Right hindlimb (tissue), 1 donor: ENCODE data around the gene CDKN2B-AS1.

Experiments used
- DNase-seq: peaks from one replicate; pipeline ENCODE4 v3.0.0-alpha.2; 2018

The CDKN2B-AS1 gene

GRCh38 chr9:22098643-22099332 is 104.2 kb downstream of the CDKN2B-AS1 start:
- no peak for DNase-seq

DNA sequence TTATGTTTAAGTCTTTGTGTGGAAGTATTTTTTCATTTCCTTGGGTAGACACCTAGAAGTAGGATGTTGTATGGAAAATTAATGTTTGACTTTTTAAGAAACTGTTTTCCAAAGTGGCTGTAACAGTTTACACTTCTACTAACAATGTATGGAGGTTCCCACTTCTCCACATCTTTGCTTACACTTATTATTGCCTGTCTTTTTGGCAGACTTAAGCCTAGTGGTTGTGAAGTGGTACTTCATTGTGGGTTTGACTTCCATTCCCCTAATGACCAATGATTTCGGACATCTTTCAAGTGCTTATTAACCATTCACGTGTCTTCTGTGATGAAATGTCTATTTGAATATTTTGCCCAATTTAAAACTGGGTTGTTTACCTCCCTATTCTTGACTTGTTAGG is 106.0 kb downstream of the CDKN2B-AS1 start:
- DNase-seq = no peak

- no peak for DNase-seq
These were observed 107.8 kb downstream of the CDKN2B-AS1 start for GRCh38 chr9:22102146-22103053.

DNA sequence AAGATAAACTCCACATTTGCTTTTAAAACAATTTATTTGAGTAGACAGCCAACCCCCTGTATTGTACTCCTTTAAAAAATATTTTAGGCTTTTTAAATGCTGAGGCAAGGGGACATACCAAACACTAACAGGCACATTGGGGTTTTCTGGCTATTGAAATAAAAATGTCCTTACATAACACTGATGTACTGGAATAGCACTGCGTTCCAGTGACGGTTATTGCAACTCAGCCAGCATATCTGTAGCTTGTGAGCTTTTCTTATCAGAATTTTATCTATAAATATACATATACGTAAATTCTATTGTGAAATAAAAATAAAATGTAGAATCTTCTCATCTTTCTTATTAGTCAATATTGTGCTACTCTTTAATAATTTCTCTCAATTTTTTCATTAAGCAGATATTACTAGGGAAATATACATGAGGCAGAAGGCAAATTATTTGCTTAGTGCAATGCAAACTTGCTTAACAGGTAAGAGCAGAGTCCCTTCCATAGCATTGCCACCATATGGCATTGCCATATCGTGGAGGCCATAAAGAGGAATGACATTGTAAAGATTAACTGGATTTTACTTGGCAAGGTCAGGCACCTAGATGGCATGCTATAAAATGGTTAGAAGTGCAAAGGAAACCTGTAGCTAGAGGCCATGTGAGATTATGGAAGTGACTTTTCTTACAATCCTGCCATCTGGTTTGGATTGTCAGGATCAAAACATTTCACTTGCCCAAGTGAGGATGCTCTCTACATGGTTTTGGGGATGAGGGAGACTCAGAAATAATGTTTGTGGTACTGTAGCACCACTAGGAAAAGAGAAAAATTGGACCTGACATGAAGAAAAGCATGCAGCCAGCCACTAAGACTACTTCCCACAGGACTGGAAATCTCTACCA is 109.3 kb downstream of the CDKN2B-AS1 start:
- no peak for DNase-seq

GRCh38 chr9:22105005-22105722 is 110.6 kb downstream of the CDKN2B-AS1 start:
- DNase-seq = no peak

GRCh38 chr9:22107202-22108045 is 112.8 kb downstream of the CDKN2B-AS1 start:
- no peak for DNase-seq

DNA sequence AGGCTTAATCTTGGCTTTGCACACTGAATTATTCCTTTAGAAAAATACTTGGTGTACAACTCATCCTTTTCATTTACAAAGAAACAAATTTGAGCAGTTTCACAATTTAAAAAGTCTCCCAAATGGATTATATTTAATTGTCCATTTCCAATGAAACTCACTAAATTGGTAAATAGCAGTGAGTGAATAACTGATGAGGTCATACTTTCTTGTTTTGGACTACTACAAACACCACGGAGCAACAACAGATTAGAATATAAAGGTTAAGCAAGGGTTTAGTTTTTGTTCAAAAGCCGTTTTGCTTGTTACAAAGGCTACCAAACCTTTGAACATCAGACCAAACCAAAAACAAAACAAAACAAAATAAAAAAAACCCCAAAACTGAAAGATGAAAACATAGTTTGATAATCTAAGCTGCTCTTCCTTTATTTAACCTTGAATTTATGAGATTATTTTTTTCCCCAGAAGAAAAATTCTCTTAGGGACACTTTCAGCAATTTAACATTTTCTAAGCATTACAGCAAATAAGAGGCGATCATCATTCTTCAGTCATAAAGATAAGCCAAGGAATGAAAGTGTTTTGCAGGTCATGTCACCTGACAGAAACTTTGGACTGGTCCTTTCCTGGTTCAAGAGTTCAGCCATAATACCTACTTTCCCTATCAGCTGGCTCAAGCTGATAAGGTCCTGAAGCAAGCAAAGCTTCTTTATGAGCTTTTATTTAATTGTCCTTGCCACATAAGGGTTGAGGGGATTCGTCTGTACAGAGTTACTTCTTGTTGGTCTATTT is 114.2 kb downstream of the CDKN2B-AS1 start:
- DNase-seq = no peak

GRCh38 chr9:22111176-22111953 is 116.8 kb downstream of the CDKN2B-AS1 start:
- DNase-seq = no peak

GRCh38 chr9:22111954-22112247 is 117.3 kb downstream of the CDKN2B-AS1 start:
- DNase-seq = no peak

DNA sequence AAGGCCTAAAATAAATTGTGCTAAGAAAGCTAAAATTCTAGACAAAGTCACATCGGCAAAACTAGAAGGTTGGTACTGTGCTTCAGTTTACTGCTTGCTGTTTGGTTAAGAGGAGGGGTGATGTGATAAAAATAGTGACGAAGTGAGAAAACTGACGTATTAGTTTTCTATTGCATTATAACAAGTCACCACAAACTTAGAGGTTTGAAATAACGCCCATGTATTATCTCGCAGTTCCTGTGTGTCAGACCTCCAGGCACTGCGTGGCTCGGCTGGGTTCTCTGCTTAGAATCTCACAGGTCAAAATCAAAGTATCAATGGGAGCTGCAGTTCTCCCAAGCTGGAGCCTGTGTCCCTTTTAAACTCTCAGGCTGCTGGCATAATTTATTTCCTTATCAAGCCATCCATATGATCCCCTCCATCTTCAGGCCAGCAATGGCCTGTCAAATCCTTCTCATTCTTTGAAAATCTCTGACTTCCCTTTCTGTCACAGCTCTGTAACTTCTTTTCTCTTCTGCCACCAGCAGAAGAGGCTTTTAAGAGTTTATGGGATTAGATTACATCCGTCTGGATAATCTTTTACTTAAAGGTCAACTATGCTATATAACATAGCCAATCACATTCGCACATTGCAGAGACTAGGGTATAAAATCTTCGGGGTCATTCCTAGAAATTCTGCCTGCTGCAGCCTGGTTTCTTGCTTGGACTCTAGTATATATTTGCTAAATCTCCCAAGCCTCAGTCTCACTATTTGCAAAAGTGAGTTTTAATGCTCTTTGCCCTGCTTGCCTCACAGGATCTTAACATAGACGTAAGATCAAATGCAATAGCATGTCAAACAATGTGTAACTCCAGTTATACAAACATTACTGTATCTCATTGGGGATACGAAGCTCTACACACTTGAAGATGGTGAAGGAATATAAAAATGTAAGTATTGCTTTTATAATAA is 118.6 kb downstream of the CDKN2B-AS1 start:
- DNase-seq = no peak

- no peak for DNase-seq
These were observed 120.4 kb downstream of the CDKN2B-AS1 start for GRCh38 chr9:22114956-22115355.

- no peak for DNase-seq
These were observed 122.2 kb downstream of the CDKN2B-AS1 start for GRCh38 chr9:22116758-22117157.

DNA sequence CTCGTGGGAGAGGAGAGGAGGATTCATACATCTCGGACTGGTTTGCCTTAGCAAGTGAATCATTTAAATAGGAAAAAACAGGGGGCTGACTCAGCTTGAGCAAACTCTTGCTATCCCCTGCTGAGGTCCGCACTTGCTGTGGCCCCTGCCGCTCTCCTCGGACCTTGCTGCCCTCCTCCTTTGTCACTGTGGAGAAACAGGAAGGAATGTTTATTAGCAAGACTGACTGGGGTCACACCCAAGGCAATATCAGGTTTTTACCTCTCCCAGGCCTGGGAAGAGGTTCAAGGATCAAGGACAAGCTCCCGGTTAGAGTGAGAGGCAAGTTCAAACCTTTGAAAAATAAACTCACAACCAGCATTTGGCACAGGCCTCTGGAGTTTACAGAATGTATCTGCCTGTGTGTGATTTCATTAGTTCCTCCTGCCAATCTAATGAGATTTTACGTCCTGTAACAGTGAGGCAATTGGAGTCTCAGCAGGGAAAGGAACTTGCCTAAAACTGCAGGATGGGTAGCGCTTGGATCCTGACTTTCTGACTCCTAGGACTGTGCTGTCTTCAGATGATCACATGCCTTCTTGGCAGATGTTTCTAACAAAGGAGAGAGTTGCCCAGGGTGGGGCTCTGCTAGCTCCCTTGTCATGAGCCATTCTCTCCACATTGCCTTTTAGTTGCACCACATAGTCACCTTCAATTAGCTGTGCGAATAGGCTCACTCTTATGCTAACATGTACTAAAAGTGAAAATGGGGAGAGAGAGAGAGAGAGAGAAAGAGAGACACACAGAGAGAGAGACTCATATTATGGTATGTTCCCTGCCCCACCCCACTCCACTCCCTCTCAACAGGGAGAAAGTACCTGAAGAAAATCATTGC is 123.2 kb downstream of the CDKN2B-AS1 start:
- no peak for DNase-seq

DNA sequence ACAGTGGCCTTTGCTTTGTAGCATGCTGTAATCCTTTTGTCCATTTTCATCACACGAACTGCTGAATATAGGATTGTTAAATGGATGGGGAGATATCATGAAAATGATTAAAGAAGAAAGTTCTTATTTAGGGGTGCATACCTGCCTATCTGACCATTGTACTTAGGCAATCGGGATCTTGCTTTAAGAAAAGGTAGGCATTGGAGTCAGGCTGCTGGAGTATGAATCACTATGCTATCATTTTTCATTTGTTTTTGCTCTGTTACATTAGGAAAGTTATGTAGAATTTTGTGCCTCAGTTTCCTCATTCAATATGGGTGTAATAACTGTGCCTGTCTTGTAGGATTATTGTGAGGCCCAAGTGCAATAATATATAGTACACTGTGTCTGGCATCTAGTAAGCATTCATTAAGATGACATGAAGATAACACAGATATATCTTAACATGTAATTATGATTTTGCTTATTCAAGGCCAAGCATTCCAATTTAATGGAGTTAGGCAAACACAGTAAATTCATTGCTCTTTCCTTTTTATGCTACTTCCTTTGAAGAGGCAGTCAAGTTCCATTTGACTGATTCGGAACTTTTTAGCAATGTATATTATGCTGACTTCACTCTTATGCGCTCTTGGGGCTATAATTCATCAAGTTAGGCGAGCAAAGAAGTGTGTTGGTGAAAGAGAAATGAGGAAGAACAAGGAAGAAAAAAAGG is 124.4 kb downstream of the CDKN2B-AS1 start:
- DNase-seq = no peak

DNA sequence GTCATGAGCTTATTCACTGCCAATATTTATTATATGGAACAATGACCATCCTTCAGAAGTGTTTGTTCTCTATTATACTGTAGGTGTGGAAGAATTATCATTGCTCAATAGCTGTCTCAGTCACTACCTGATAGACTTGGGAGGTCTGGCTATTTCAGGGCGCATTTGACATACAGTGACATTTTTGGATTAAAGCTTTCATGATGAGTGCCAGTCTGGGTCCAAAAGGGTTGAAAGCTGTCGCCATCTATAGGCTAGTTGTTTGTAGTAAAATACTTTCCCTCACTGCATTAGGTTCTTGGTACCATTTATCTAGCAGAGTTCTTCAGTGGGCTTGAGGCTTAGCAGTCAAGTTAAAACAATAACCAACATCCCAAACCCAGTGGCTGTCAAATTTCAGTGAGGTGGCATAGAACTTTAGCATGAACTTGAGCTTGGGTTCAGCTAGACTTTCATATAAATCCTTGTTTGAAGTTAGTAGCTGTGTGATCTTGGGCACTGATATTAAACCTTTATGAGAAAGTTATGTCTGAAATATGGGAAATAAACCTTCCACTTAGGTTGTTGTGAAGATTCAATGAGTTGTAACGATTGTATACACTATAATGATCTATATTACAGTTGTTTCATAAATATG is 125.0 kb downstream of the CDKN2B-AS1 start:
- no peak for DNase-seq

- DNase-seq = no peak
These were observed 125.6 kb downstream of the CDKN2B-AS1 start for GRCh38 chr9:22120159-22120549.

- DNase-seq = no peak
These were observed 126.0 kb downstream of the CDKN2B-AS1 start for GRCh38 chr9:22120595-22120994.
